GM18909 (cell line): ENCODE measurements around the gene TCF25.
A peak's percentile ranks its signal among the peaks of the same experiment; 100 is the strongest.
"Not testable (repeated sequence)": the region's sequence is repeated elsewhere in the genome, so short reads cannot be mapped to it uniquely, and the experiment has no call there.

ENCODE experiments used
- ATAC-seq: cut with Tn5 transposase; IDR thresholded peaks from one replicate; pipeline ENCODE4 v1.9.1; 2021; ENCODE audit warnings: mild to moderate bottlenecking; ENCODE audit not compliant: unreplicated experiment, poor library complexity

The TCF25 gene

GRCh38 chr16:89871895-89872294 lies 1.5 kb upstream of the TCF25 start:
- ATAC-seq: no peak

- peak; percentile 74 for ATAC-seq
These were observed 739 bp downstream of the TCF25 start for GRCh38 chr16:89873972-89874689.

GRCh38 chr16:89879123-89879522 lies 5.7 kb downstream of the TCF25 start:
- ATAC-seq: not testable (repeated sequence)

- ATAC-seq: no peak
These were observed 7.3 kb downstream of the TCF25 start for GRCh38 chr16:89880477-89881367.

- ATAC-seq: no peak
These were observed 8.0 kb downstream of the TCF25 start for GRCh38 chr16:89881368-89881730.

- no peak for ATAC-seq
These were observed 10.1 kb downstream of the TCF25 start for GRCh38 chr16:89883346-89884040.

- no peak for ATAC-seq
These were observed 10.6 kb downstream of the TCF25 start for GRCh38 chr16:89884041-89884421.

GRCh38 chr16:89887243-89887642 lies 13.9 kb downstream of the TCF25 start:
- no peak for ATAC-seq

- no peak for ATAC-seq
These were observed 16.8 kb downstream of the TCF25 start for GRCh38 chr16:89890200-89890599.

- ATAC-seq: no peak
These were observed 17.7 kb downstream of the TCF25 start for GRCh38 chr16:89890886-89891657.

- ATAC-seq: no peak
These were observed 18.8 kb downstream of the TCF25 start for GRCh38 chr16:89892055-89892630.

- no peak for ATAC-seq
These were observed 19.2 kb downstream of the TCF25 start for GRCh38 chr16:89892635-89893034.

- no peak for ATAC-seq
These were observed 20.5 kb downstream of the TCF25 start for GRCh38 chr16:89893642-89894548.

- no peak for ATAC-seq
These were observed 22.3 kb downstream of the TCF25 start for GRCh38 chr16:89895482-89896250.

- ATAC-seq: no peak
These were observed 23.8 kb downstream of the TCF25 start for GRCh38 chr16:89897204-89897603.

GRCh38 chr16:89898201-89898967 lies 25.0 kb downstream of the TCF25 start:
- no peak for ATAC-seq

GRCh38 chr16:89899879-89900481 lies 26.6 kb downstream of the TCF25 start:
- no peak for ATAC-seq
